GM19240 (cell line): ENCODE data around the gene ANKRD53.

Experiments used
- DNase-seq: peaks from one replicate; pipeline ENCODE4 v3.0.0; 2011; ENCODE audit warnings: low spot score; ENCODE audit not compliant: insufficient read length

Gene ANKRD53

DNA sequence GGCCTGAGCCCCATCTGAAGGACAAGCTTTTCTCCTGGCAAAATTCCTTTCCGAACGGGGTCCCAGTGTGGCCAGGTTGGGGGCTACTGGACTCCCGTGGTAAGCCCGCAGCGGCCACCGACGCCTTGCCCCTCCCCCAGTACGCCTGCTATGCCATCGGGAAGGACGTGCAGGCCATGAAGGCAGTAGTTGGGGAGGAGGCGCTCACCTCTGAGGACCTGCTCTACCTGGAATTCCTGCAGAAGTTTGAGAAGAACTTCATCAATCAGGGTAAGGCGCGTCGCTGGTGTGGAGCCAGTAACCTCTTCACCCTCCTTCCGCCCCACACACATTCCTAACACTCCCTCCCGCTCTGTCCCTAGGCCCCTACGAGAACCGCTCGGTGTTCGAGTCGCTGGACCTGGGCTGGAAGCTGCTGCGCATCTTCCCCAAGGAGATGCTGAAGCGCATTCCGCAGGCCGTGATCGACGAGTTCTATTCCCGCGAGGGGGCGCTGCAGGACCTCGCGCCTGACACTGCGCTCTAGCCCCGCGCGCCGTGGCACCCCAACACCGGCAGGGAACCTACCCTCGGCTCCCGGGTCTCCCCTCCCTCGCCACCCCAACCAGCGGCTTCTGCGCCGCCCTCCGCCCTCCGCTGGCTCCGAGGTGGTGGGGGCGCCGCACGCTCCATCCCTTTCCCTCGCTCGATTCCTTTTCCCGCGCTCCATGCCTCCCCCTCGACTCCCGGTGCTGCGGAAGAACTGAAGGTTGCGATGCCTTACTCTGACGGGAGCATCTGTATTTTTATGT lies 13.6 kb upstream of the ANKRD53 start:
- DNase-seq, result peak; percentile 52

DNA sequence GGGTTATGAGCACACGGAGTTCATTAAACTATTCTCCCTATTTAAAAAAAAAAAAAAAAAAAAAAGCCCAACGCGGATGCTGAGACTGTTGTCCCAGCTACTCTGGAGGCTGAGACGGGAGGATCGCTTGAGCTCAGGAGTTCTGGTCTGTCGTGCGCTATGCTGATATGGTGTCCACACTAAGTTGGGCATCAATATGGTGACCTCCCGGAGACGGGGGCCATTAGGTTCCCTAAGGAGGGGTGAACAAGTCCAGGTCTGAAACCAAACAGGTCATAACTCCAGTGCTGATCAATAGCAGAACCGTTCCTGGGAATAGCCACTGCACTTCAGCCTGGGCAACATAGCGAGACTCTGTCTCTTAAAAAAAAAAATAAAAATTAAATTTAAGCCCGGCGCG lies 12.9 kb upstream of the ANKRD53 start:
- no peak for DNase-seq

GRCh38 chr2:70966681-70967080 lies 11.7 kb upstream of the ANKRD53 start:
- no peak for DNase-seq

DNA sequence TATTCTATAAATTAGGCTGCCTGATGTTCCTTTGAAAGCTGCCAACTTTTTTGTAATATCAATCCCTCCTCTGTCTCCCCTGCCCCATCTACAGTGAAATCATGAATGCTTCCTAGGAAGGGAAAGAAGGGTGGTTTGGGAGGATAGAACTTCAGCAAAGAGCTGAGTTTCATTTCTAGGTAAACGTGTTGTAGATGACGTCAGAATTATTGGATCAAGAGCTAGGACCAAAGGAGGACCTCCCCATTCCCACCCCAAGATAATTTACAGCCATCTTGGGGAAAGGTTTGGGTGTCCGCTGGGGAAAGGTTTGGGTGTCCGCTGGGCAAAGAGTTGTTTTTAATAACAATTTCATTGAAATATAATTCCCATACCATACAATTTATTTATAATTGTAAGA lies 11.2 kb upstream of the ANKRD53 start:
- no peak for DNase-seq

DNA sequence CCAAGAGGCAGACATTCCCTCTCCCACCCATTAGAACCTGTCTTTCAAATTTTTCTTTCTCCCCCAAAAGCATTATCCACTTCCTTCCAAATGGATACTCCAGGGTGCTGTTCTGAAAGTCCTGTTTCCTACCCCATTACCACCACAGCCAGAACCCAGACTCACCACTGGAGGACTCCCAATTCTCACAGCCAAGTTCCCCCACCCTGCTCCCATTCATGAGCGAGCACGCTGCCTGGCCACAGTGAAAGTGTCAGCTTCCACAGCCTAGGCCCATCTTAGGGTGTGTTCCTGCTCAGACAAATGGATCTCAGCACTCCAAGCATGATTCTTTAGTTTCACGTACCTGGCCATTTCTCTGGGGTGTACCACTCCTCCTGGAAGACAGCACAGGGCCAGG lies 3.8 kb upstream of the ANKRD53 start:
- no peak for DNase-seq

- no peak for DNase-seq
Observed at GRCh38 chr2:70975237-70975636, 3.2 kb upstream of the ANKRD53 start.

- no peak for DNase-seq
Observed at GRCh38 chr2:70977605-70978205, 725 bp upstream of the ANKRD53 start.

GRCh38 chr2:70979180-70979488 lies 704 bp downstream of the ANKRD53 start:
- DNase-seq, result no peak

- no peak for DNase-seq
Observed at GRCh38 chr2:70979626-70980025, 1.2 kb downstream of the ANKRD53 start.

GRCh38 chr2:70981421-70981820 lies 3.0 kb downstream of the ANKRD53 start:
- no peak for DNase-seq

GRCh38 chr2:70981866-70982810 lies 3.7 kb downstream of the ANKRD53 start:
- no peak for DNase-seq

GRCh38 chr2:70982971-70983370 lies 4.5 kb downstream of the ANKRD53 start:
- no peak for DNase-seq

- no peak for DNase-seq
Observed at GRCh38 chr2:70983506-70984227, 5.2 kb downstream of the ANKRD53 start.

GRCh38 chr2:70984228-70984575 lies 5.8 kb downstream of the ANKRD53 start:
- no peak for DNase-seq

GRCh38 chr2:70984576-70985282 lies 6.3 kb downstream of the ANKRD53 start:
- peak; percentile 78 for DNase-seq

- no peak for DNase-seq
Observed at GRCh38 chr2:70985283-70985688, 6.9 kb downstream of the ANKRD53 start.

DNA sequence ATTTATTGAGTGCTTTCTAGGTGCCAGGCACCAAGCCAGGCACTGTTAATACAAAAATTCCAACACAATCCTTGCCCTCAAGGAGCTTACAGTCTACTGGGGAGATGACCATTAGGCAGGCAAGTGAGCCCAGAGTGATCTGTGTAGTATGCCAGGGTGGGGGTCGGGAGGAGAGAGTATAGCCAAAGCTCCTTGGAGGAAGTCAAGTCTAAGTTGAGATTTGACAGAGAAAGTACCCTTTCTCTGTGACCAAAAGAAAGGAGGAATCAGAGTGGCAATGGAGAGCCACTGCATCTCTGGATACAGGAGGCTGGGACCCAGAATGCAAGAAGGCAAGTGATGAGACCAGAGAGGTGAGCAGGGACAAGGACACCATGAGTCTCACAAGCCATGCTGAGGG lies 7.5 kb downstream of the ANKRD53 start:
- no peak for DNase-seq

GRCh38 chr2:70986499-70987189 lies 8.2 kb downstream of the ANKRD53 start:
- no peak for DNase-seq

DNA sequence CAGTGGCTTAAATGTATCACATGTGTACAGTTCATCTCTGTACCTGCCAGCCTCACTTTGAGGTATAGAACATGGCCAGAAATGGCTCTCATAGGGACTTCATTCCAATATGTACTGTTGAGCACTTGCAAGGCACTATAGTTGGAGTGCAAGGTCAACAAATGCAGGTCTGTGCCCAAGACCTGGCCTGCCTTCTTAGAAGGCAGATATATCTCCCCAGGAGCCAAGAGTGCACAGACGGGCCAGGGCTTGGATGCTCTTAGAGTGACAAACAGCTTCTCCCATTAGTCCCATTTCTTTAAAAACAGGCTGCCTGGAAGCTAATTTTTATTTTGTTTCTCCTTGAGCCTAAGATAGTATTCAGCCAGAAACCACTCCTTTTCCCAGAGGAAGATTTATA lies 9.0 kb downstream of the ANKRD53 start:
- no peak for DNase-seq

DNA sequence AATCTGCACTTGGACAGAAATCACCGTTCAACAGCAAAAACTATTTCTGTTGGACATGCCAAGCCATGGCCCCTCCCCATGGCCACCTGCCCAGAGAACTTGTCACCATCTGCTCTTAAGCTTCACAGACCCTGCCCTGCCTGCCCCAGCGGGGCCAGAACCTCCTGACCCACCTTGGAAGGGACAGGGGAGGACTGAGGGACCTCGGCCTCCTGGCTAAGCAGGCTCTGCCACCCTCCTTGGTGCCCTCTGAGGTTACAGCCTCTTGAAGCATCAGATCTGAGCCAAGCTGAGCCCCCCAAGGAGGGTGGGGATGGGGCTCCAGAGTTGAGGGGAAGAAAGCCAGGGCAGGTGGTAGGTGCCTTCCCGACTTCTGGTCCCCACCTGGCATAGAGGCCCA lies 9.7 kb downstream of the ANKRD53 start:
- no peak for DNase-seq
